Measurements from ENCODE around the gene CDC42EP4.
"Not testable (repeated sequence)": the region's sequence is repeated elsewhere in the genome, so short reads cannot be mapped to it uniquely, and the experiment has no call there.

The CDC42EP4 gene

GRCh38 chr17:73274490-73274889 is 37.3 kb downstream of the CDC42EP4 start:
- DNase-seq: no peak

GRCh38 chr17:73272906-73273218 is 38.9 kb downstream of the CDC42EP4 start:
- DNase-seq: no peak

- DNase-seq: no peak
Measured at GRCh38 chr17:73271072-73271471, 40.7 kb downstream of the CDC42EP4 start.

- DNase-seq: no peak
Measured at GRCh38 chr17:73269791-73270190, 42.0 kb downstream of the CDC42EP4 start.

GRCh38 chr17:73269329-73269615 is 42.5 kb downstream of the CDC42EP4 start:
- DNase-seq: no peak

- DNase-seq: no peak
Measured at GRCh38 chr17:73268582-73269328, 43.0 kb downstream of the CDC42EP4 start.

- no peak for DNase-seq
Measured at GRCh38 chr17:73267648-73268537, 43.9 kb downstream of the CDC42EP4 start.

- no peak for DNase-seq
Measured at GRCh38 chr17:73266796-73267195, 45.0 kb downstream of the CDC42EP4 start.

GRCh38 chr17:73265646-73266640 is 45.9 kb downstream of the CDC42EP4 start:
- DNase-seq: no peak

GRCh38 chr17:73264448-73264847 is 47.4 kb downstream of the CDC42EP4 start:
- not testable (repeated sequence) for DNase-seq

GRCh38 chr17:73262676-73263642 is 48.8 kb downstream of the CDC42EP4 start:
- no peak for DNase-seq

- DNase-seq: no peak
Measured at GRCh38 chr17:73261952-73262675, 49.7 kb downstream of the CDC42EP4 start.

GRCh38 chr17:73261617-73261951 is 50.2 kb downstream of the CDC42EP4 start, which contains the start of gene CPSF4L:
CPSF4L (minus strand) TSS chr17:73261880; CDS start chr17:73261818, 62 bp downstream.
- no peak for DNase-seq

GRCh38 chr17:73257516-73257915 is 54.3 kb downstream of the CDC42EP4 start:
- DNase-seq: no peak

GRCh38 chr17:73256220-73256619 is 55.6 kb downstream of the CDC42EP4 start:
- DNase-seq: no peak

GRCh38 chr17:73255671-73256181 is 56.1 kb downstream of the CDC42EP4 start:
- peak; percentile 21 for DNase-seq

- DNase-seq: no peak
Measured at GRCh38 chr17:73251871-73252270, 59.9 kb downstream of the CDC42EP4 start.

- no peak for DNase-seq
Measured at GRCh38 chr17:73250851-73251640, 60.8 kb downstream of the CDC42EP4 start.

GRCh38 chr17:73249700-73250099 is 62.1 kb downstream of the CDC42EP4 start:
- no peak for DNase-seq

GRCh38 chr17:73248532-73248931 is 63.3 kb downstream of the CDC42EP4 start:
- DNase-seq: no peak

Data from HCEC 1CT (cell line).